GM12873 (cell line): ENCODE results near the gene KCNQ4.

Experiments
- TF ChIP-seq, protein P1 (sequence below): IDR thresholded peaks from 2 replicates; pipeline ENCODE4 v1.5.1; 2012; ENCODE audit warnings: low read depth, mild to moderate bottlenecking, moderate library complexity, low read length, control low read depth; ENCODE audit not compliant: insufficient read depth; ENCODE audit errors: missing control alignments

Gene KCNQ4

DNA sequence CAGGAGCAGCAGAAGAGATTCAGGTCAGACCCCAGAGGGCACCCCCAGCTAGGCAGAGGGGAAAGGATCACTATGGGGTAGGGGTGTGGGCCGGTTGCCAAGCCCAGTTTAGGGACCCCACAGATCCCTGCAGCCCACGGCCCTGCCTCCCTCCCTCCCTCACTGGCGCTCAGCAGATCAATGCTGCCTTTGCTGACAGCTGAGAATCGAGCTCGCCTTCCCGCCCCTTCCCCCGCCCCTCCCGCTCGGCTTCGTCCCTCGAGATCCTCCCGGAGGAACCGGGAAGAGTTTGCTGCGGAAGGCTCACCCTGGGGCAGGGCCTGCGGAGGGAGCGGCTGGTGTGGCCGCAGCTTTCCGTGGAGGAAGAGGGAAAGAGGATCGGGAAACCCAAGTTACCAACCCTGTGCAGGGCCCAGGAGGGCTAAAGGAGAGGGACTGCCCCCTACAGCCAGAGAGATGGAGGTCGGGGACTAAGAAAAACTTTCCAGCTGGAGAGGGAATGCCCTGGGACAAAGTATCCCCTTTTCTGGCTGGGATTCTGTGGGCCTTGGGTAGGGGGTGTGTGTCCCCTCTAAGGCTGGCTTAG is 1.1 kb upstream of the KCNQ4 start:
- TF ChIP-seq, protein P1, sequence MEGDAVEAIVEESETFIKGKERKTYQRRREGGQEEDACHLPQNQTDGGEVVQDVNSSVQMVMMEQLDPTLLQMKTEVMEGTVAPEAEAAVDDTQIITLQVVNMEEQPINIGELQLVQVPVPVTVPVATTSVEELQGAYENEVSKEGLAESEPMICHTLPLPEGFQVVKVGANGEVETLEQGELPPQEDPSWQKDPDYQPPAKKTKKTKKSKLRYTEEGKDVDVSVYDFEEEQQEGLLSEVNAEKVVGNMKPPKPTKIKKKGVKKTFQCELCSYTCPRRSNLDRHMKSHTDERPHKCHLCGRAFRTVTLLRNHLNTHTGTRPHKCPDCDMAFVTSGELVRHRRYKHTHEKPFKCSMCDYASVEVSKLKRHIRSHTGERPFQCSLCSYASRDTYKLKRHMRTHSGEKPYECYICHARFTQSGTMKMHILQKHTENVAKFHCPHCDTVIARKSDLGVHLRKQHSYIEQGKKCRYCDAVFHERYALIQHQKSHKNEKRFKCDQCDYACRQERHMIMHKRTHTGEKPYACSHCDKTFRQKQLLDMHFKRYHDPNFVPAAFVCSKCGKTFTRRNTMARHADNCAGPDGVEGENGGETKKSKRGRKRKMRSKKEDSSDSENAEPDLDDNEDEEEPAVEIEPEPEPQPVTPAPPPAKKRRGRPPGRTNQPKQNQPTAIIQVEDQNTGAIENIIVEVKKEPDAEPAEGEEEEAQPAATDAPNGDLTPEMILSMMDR: no peak

DNA sequence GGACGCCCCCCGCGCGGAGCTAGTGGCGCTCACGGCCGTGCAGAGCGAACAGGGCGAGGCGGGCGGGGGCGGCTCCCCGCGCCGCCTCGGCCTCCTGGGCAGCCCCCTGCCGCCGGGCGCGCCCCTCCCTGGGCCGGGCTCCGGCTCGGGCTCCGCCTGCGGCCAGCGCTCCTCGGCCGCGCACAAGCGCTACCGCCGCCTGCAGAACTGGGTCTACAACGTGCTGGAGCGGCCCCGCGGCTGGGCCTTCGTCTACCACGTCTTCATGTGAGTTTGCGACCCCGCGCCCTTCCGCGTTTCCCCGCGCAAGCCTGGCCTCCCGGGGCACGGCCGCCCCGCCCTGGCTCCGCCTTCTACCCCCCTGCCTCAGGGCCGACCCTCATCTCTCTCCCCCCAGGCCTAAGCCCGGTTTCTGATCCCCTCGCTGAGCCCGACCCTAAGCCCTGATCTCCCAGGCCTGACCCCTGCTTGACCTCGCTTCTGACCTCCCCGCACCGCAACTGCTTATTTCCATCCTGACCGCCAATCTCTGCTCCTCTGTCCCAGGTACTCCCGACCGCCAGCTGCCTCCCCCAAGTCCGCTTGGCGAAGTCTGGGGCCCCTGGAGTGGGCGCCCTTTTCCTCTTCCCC is 669 bp downstream of the KCNQ4 start:
- TF ChIP-seq, protein P1: no peak

DNA sequence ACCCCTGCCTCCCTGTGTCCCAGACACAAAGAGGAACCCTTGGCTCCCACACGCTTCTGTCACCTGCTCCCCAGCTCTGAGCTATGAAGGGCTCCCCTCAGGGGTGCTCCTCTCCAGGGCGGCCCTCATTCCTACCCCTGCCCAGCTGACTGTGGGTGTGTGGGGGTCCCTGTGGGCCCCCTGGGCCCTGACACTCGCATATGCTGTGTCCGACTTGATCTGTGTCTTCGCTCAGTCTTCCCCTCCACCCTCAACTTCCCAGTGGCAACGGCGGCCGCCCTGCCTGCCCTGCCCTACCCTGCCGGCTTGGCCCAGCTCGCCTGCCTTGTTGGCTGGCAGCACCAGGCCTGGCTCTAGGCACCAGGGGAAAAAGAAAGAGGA is 1.2 kb downstream of the KCNQ4 start:
- TF ChIP-seq, protein P1: no peak

DNA sequence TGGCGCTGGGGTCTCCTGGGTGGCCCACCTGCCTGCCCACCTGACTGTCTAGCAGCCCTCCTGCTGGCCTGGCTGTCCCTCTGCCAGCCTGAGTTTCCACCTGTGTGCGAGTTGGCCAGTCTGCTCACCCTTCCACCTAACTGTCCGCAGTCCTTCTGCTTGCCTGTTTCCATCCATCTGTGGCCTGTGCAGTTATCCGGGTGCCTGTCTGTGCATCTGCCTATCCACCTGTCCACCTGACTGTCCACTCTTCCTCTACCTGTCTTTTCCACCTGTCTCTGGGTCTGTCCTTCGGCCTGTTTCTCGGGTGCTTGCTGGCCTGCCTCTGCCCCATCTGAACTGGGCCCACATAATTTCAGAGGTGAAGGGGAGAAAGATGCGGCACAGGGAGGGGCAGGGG is 1.9 kb downstream of the KCNQ4 start:
- TF ChIP-seq, protein P1: no peak

DNA sequence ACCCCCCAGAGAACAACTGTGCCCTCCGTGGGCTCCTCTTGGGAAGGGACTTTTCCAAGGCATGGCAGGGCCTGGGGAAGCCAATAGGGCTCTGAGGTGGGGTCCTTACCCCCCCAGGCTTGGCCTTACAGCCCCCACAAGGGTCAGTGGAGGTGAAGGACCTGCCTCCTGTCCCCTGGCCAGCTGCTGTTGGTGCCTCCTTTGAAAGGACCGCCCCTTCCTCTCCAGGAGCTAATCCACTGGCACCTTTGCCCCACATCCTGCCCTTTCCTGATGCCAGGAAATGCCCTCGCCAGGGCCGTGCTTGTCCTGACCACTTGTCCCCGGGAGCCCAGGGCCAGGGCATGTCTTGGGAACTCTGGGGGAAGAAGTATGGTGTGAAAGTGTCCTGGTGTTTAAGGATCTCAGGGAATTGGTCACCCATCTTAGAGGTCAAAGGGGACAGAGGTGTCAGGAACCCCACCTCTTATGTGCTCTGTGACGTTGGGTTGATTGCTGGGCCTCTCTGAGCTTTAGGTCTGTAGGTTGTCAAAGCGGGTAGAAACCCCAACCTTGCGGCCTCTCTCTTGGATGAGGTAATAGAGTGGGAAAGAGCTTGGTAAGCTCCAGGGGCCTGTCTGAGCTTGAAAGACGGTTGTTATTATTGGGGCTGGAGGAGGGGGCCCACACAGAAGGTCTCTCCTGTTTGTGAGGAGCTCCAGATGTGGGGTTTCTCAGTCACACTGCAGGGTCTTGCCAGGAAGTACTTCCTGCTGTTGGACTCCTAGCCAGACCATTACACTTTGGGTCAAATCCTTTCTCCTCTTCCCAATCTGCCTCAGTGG is 2.8 kb downstream of the KCNQ4 start:
- TF ChIP-seq, protein P1: no peak

DNA sequence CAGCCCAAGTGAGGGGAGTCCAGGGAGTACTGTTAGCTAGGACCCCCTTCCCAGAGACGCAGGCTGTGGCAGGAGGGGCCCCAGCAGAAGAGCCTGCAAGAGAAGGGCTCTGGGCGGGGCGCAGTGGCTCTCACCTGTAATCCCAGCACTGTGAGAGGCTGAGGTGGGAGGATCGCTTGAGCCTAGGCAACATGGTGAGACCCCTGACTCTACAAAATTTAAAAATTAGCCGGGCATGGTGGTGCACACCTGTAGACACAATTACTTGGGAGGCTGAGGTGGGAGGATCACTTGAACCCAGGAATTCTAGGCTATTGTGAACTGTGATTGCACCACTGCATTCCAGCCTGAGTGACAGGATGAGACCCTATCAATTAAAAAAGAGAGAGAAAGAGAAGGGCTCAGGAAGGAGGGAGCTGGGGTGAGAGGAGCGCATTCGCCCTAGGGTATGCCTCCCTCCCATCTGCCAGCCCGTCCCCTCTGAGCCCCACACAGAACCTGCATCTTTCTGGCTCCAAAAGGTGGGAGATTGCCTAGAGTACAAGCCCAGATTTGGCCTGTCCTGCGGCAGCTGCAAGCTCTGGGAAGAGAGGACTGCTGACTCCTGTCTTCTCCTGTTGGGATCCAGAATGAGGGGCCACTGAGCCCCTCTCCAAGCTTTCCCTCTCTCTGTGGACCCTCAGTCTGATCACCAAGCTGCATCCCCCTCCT is 3.6 kb downstream of the KCNQ4 start:
- TF ChIP-seq, protein P1: no peak

DNA sequence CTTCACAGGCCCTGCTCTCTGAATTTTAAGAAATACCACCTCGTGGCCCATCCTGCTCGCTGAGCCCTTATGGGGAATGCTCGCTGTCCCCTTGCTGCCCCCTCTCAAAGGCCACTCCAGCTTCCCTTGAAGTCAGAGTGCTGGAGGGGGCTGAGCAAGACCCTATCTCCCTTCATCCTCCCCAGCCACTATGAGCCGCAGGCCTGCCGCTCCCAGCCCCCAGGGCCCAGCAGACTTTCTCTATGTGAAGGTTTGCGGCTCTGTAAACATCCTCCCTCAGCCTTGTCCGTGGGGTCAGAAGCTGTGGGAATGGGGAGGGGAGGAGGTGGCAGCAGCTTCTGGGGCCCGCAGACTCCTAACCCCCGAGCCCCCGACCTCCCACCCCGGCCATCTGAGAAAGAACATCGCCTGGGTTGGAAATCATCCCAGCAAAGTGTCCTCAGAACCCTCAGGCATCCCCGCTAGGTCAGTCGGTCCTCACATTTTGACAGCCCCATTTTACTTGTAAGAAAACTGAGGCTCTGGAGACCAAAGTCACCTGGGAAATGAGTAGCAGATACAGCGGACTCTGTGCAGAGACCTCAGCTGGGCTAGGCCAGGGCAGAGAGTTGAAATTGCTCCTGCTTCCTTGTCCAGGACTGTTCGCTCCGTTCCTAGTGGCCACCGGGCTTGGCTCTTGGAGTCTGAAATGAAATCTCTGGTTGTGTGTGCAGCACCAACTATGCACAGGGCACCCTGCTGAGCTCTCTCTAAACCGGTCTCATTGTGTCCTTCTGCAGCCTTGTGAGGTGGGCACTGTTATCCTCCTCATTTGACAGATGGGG is 4.4 kb downstream of the KCNQ4 start:
- TF ChIP-seq, protein P1: no peak
